ENCODE data around the gene EGLN1. TPM values are rescaled to one million over a fixed set of nuclear protein-coding genes. Genes with fewer than 3 reads are reported as not detected.
A peak's percentile ranks its signal among the peaks of the same experiment; 100 is the strongest.

EGLN1 gene
- polyA plus RNA-seq, 2 of the 4 experiments (the other 2 are of a cell fraction), result 57.7 to 156 TPM

- WGBS (ENCODE audit: missing lambda C conversion rate), result 79% methylated on average over 3 of the region's 3 CpGs
- Histone ChIP-seq H3K9me3 (no peaks in the 10 kb centered on the region), H3K4me3 (no peak overlapping the region), H3K4me2 (no peak overlapping the region), H3K27ac (no peak overlapping the region), H3K4me1 (peaks cover 22% of the 10 kb centered on the region)
- FAIRE-seq (no peak), DNase-seq (ENCODE audit: low read depth in 1 of 2, low spot score in 1 of 2) (no peak), ATAC-seq (no peak)
- CTCF ChIA-PET, result interaction anchor here (0.6 to 0.9 kb wide), 2 partner anchors 71 to 1869 kb away, joined by 3 read pairs; no protein-coding TSS in a partner anchor
- POLR2A ChIA-PET, result no interaction called here
- TF ChIP-seq SREBF2 (IDR thresholded peaks at IDR 0.05), result no peak
- TF ChIP-seq PHF8 (IDR thresholded peaks at IDR 0.05; ENCODE audit: borderline replicate concordance, low read depth), result no peak
- no peak for TF ChIP-seq HEYL (CRISPR knock-in tag; IDR thresholded peaks at IDR 0.05)
- no peak for TF ChIP-seq SMC3 (IDR thresholded peaks at IDR 0.05)
- TF ChIP-seq ZNF302 (CRISPR knock-in tag; IDR thresholded peaks at IDR 0.05), result no peak
- TF ChIP-seq, protein P1, sequence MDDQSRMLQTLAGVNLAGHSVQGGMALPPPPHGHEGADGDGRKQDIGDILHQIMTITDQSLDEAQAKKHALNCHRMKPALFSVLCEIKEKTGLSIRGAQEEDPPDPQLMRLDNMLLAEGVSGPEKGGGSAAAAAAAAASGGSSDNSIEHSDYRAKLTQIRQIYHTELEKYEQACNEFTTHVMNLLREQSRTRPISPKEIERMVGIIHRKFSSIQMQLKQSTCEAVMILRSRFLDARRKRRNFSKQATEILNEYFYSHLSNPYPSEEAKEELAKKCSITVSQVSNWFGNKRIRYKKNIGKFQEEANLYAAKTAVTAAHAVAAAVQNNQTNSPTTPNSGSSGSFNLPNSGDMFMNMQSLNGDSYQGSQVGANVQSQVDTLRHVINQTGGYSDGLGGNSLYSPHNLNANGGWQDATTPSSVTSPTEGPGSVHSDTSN (IDR thresholded peaks at IDR 0.05), result no peak
- TF ChIP-seq RAD21 (conservative IDR thresholded peaks at IDR 0.05 in 1 of 2, IDR thresholded peaks at IDR 0.05 in 1 of 2), result no peak
- no peak for TF ChIP-seq CHD4 (IDR thresholded peaks at IDR 0.05; ENCODE audit: borderline replicate concordance)
- TF ChIP-seq JUN (IDR thresholded peaks at IDR 0.05), result no peak
- TF ChIP-seq BCL3 (IDR thresholded peaks at IDR 0.05), result no peak
- no peak for TF ChIP-seq TFCP2L1 (CRISPR knock-in tag; IDR thresholded peaks at IDR 0.05)
- no peak for TF ChIP-seq NPAS2 (CRISPR knock-in tag; IDR thresholded peaks at IDR 0.05; ENCODE audit: borderline replicate concordance)
- TF ChIP-seq RFX5 (IDR thresholded peaks at IDR 0.05), result no peak
Measured at GRCh38 chr1:231428377-231428776, 6.3 kb upstream of the EGLN1 start.

GRCh38 chr1:231424950-231425805 lies 3.1 kb upstream of the EGLN1 start:
- TF ChIP-seq CBX2 (IDR thresholded peaks at IDR 0.05; ENCODE audit: borderline replicate concordance, low read depth) (no peak), PHF8 (IDR thresholded peaks at IDR 0.05; ENCODE audit: borderline replicate concordance, low read depth) (no peak), TP53 (CRISPR knock-in tag; IDR thresholded peaks at IDR 0.05) (no peak), RNF2 (IDR thresholded peaks at IDR 0.05; ENCODE audit: borderline replicate concordance, low read depth) (no peak), HDAC2 (IDR thresholded peaks at IDR 0.05) (no peak), ZNF302 (CRISPR knock-in tag; IDR thresholded peaks at IDR 0.05) (no peak), BCL3 (IDR thresholded peaks at IDR 0.05) (no peak), GATA3 (IDR thresholded peaks at IDR 0.05; ENCODE audit: borderline replicate concordance) (no peak), POLR2A (IDR thresholded peaks at IDR 0.05; ENCODE audit: low read length) (no peak)
- Histone ChIP-seq H3K9me3 (no peaks in the 10 kb centered on the region), H3K4me3 (no peak overlapping the region), H3K4me1 (peaks cover 24% of the 10 kb centered on the region), H3K4me2 (peak overlapping the region; percentile 87), H3K27ac (peak overlapping the region; percentile 55 to 87)
- DNase-seq (ENCODE audit: low read depth in 1 of 2, low spot score in 1 of 2), result no peak
- ATAC-seq, result no peak
- CTCF ChIA-PET, result interaction anchor here (0.6 to 1.0 kb wide), 2 partner anchors 16 to 126 kb away, joined by 3 to 4 read pairs; no protein-coding TSS in a partner anchor
- peak; percentile 18 for FAIRE-seq
- WGBS (ENCODE audit: missing lambda C conversion rate), result 47% methylated on average over 4 of the region's 4 CpGs
- POLR2A ChIA-PET, result no interaction called here

DNA sequence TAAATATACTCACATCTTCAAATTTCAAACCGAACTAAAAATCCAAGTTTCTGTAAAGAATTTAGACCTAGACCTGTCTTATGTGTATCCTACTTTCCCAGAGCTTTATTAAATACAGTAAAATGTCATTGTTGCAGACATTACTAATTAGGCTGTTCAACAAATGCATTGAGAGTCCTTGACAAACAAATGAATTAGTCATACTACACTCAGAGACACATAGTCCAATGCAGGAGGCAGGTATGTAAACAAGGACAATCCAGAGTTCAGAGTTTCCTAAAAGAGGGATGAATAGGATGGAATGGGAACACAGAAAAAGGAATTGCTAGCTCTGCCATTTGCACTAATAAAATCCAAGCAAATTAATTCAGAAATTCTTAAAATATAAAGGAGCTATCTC lies 1.6 kb upstream of the EGLN1 start:
- H3K4me2 ChIP-seq, result peak overlapping the region; percentile 87
- DNase-seq (ENCODE audit: low read depth in 1 of 2, low spot score in 1 of 2) (peak in 1 of 2 experiments; percentile 72), FAIRE-seq (peak; percentile 72), ATAC-seq (no peak)
- peaks cover 24% of the 10 kb centered on the region for H3K4me1 ChIP-seq
- ChIA-PET CTCF (interaction anchor here (1.0 to 1.3 kb wide), 2 partner anchors 65 to 167 kb away, joined by 3 to 5 read pairs; no protein-coding TSS in a partner anchor), POLR2A (no interaction called here)
- TF ChIP-seq FOSL2 (IDR thresholded peaks at IDR 0.05), result no peak
- TF ChIP-seq FOSL2 (CRISPR knock-in tag; IDR thresholded peaks at IDR 0.05), result peak; percentile 88
- no peak for TF ChIP-seq POLR2A (IDR thresholded peaks at IDR 0.05; ENCODE audit: low read length)
- no peak for TF ChIP-seq HDAC2 (IDR thresholded peaks at IDR 0.05)
- TF ChIP-seq GATA3 (IDR thresholded peaks at IDR 0.05; ENCODE audit: borderline replicate concordance), result 0 out of 2 replicates have a peak, but pooled peaks have one; percentile 34
- TF ChIP-seq JUNB (IDR thresholded peaks at IDR 0.05), result peak; percentile 58
- TF ChIP-seq BCL3 (IDR thresholded peaks at IDR 0.05), result 0 out of 3 replicates have a peak, but pooled peaks have one; percentile 31
- peak overlapping the region; percentile 80 for H3K4me3 ChIP-seq
- no peaks in the 10 kb centered on the region for H3K9me3 ChIP-seq
- WGBS (ENCODE audit: missing lambda C conversion rate), result 5% methylated on average over 1 of the region's 1 CpG
- peak overlapping the region; percentile 87 to 99 for H3K27ac ChIP-seq

All from A549 (cell line).